BE2C (cell line): ENCODE data around the gene GBA3.

Experiments used
- DNase-seq: peaks from one replicate; pipeline ENCODE4 v3.0.0-alpha.2; 2020
- H3K27me3 ChIP-seq: fragments of 250-450 bp; sonication (Bioruptor Pico); 2 replicates; pipeline ENCODE4 v1.5.1; 2020; ENCODE audit warnings: mild to moderate bottlenecking
- H3K36me3 ChIP-seq: fragments of 250-450 bp; sonication (Bioruptor Pico); 2 replicates; pipeline ENCODE4 v1.5.1; 2020; ENCODE audit warnings: mild to moderate bottlenecking
- H3K4me1 ChIP-seq: fragments of 250-450 bp; sonication (Bioruptor Pico); 2 replicates; pipeline ENCODE4 v1.5.1; 2020
- H3K4me3 ChIP-seq: 2 replicates; pipeline ENCODE4 v1.5.1; 2011; ENCODE audit warnings: low read depth, low read length
- H3K9me3 ChIP-seq: fragments of 250-450 bp; sonication (Bioruptor Pico); 2 replicates; pipeline ENCODE4 v1.5.1; 2020
- CTCF ChIP-seq: IDR thresholded peaks from 2 replicates; pipeline ENCODE4 v1.5.1; 2012; ENCODE audit warnings: mild to moderate bottlenecking, low read depth, low read length

Gene GBA3

GRCh38 chr4:22857411-22857810 is 164.7 kb downstream of the GBA3 start:
- Histone ChIP-seq H3K4me3 (no peak overlapping the region), H3K9me3 (no peaks in the 10 kb centered on the region), H3K4me1 (no peaks in the 10 kb centered on the region), H3K36me3 (no peaks in the 10 kb centered on the region), H3K27me3 (no peaks in the 10 kb centered on the region)
- no peak for DNase-seq
- no peak for TF ChIP-seq CTCF

- DNase-seq, result no peak
- no peaks in the 10 kb centered on the region for H3K4me1 ChIP-seq
- H3K27me3 ChIP-seq, result no peaks in the 10 kb centered on the region
- H3K36me3 ChIP-seq, result no peaks in the 10 kb centered on the region
- H3K9me3 ChIP-seq, result no peaks in the 10 kb centered on the region
- H3K4me3 ChIP-seq, result no peak overlapping the region
- TF ChIP-seq CTCF, result no peak
These were observed 166.6 kb downstream of the GBA3 start for GRCh38 chr4:22859318-22859717.
